ENCODE data around the gene PDSS2.

PDSS2 gene

GRCh38 chr6:107458672-107459282 is 587 bp downstream of the PDSS2 start:
- TF ChIP-seq SIN3A (IDR thresholded peaks at IDR 0.05; ENCODE audit: borderline replicate concordance, insufficient read depth, low read length) (peak; percentile 10; the same call in 1 of the 2 replicates), FOXP2 (optimal IDR thresholded peaks at IDR 0.05; ENCODE audit: borderline replicate concordance, extremely low read depth, extremely low read length, insufficient read depth) (no peak)

GRCh38 chr6:107448776-107449175 is 10.6 kb downstream of the PDSS2 start:
- TF ChIP-seq SIN3A (IDR thresholded peaks at IDR 0.05; ENCODE audit: borderline replicate concordance, insufficient read depth, low read length) (no peak), TAF1 (IDR thresholded peaks at IDR 0.05; ENCODE audit: borderline replicate concordance, insufficient read depth, low read length) (no peak)

GRCh38 chr6:107447663-107448216 is 11.6 kb downstream of the PDSS2 start:
- TF ChIP-seq FOXP2 (optimal IDR thresholded peaks at IDR 0.05; ENCODE audit: borderline replicate concordance, extremely low read depth, extremely low read length, insufficient read depth), result no peak
- TF ChIP-seq POLR2AphosphoS5 (IDR thresholded peaks at IDR 0.05; ENCODE audit: low read depth, low read length), result no peak
- TF ChIP-seq REST (IDR thresholded peaks at IDR 0.05; ENCODE audit: insufficient read depth in 1 of 2, low read depth in 2 of 2, low read length in 2 of 2), result no peak
- TF ChIP-seq TAF1 (IDR thresholded peaks at IDR 0.05; ENCODE audit: borderline replicate concordance, insufficient read depth, low read length), result no peak
- no peak for TF ChIP-seq SIN3A (IDR thresholded peaks at IDR 0.05; ENCODE audit: borderline replicate concordance, insufficient read depth, low read length)

GRCh38 chr6:107444277-107444676 is 15.1 kb downstream of the PDSS2 start:
- TF ChIP-seq SIN3A (IDR thresholded peaks at IDR 0.05; ENCODE audit: borderline replicate concordance, insufficient read depth, low read length), result no peak
- no peak for TF ChIP-seq POLR2AphosphoS5 (IDR thresholded peaks at IDR 0.05; ENCODE audit: low read depth, low read length)

GRCh38 chr6:107443608-107444267 is 15.6 kb downstream of the PDSS2 start:
- TF ChIP-seq TAF1 (IDR thresholded peaks at IDR 0.05; ENCODE audit: borderline replicate concordance, insufficient read depth, low read length) (no peak), REST (IDR thresholded peaks at IDR 0.05; ENCODE audit: insufficient read depth in 1 of 2, low read depth in 2 of 2, low read length in 2 of 2) (no peak), SIN3A (IDR thresholded peaks at IDR 0.05; ENCODE audit: borderline replicate concordance, insufficient read depth, low read length) (no peak)

GRCh38 chr6:107442938-107443607 is 16.3 kb downstream of the PDSS2 start:
- no peak; the same call in 1 of the 2 replicates for TF ChIP-seq TAF1 (IDR thresholded peaks at IDR 0.05; ENCODE audit: borderline replicate concordance, insufficient read depth, low read length)

- no peak for TF ChIP-seq FOXP2 (optimal IDR thresholded peaks at IDR 0.05; ENCODE audit: borderline replicate concordance, extremely low read depth, extremely low read length, insufficient read depth)
- TF ChIP-seq REST (IDR thresholded peaks at IDR 0.05; ENCODE audit: insufficient read depth in 1 of 2, low read depth in 2 of 2, low read length in 2 of 2), result no peak
- no peak for TF ChIP-seq SIN3A (IDR thresholded peaks at IDR 0.05; ENCODE audit: borderline replicate concordance, insufficient read depth, low read length)
- TF ChIP-seq POLR2AphosphoS5 (IDR thresholded peaks at IDR 0.05; ENCODE audit: low read depth, low read length), result no peak
- no peak for TF ChIP-seq TAF1 (IDR thresholded peaks at IDR 0.05; ENCODE audit: borderline replicate concordance, insufficient read depth, low read length)
Measured at GRCh38 chr6:107441682-107442081, 17.7 kb downstream of the PDSS2 start.

All from PFSK-1 (cell line).